Thyroid gland (tissue), 4 donors: ENCODE results near the gene LRFN5.

Experiments
- CTCF ChIP-seq, 6 experiments: fragments of 200-600 bp in 3 of 6; fragments of 450-650 bp in 3 of 6; sonication (generic) in 3 of 6; IDR thresholded peaks; one replicate each; pipeline ENCODE4 v1.5.1; 2016 to 2019; ENCODE audit warnings: antibody characterized with exemption in 6 of 6, mild to moderate bottlenecking in 2 of 6, inconsistent platforms in 1 of 6, moderate library complexity in 1 of 6
- POLR2A ChIP-seq, 2 donors: fragments of 450-650 bp; IDR thresholded peaks; one replicate each; pipeline ENCODE4 v1.6.1; 2017; ENCODE audit warnings: antibody characterized with exemption in 2 of 2, mild to moderate bottlenecking in 2 of 2, moderate library complexity in 1 of 2

DNA sequence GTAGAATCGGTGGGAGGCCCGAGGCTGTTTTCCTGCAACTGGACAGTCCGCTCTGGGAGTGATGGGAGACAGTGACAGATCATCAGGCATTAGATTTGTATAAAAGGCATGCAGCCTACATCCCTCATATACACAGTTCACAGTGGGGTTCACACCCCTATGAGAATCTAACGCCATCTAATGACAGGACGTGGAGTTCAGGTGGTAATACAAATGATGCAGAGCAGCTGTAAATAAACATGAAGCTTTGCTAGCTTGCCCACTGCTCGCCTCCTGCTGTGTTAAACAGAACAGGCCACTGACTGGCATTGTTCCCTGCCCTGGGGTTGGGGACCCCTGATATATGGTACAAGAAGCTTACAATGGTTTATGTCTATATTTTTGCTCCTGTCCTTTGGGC, 179.0 kb downstream of the LRFN5 start:
- TF ChIP-seq CTCF (IDR thresholded peaks at IDR 0.05) (no peak), POLR2A (IDR thresholded peaks at IDR 0.05) (no peak)
